Measurements from ENCODE around the gene PPP2R5E. TPM values are rescaled to one million over a fixed set of nuclear protein-coding genes. Genes with fewer than 3 reads are reported as not detected.

Gene PPP2R5E
- total RNA-seq, 1 donor from 2014 or later, result 5.7 TPM

GRCh38 chr14:63404906-63405305 lies 138.3 kb downstream of the PPP2R5E start:
- Histone ChIP-seq H3K4me3 (no peak overlapping the region), H3K4me1 (peaks cover 0 to 6% of the 10 kb centered on the region in 2 donors), H3K27ac (no peak overlapping the region), H3K9me3 (no peaks in the 10 kb centered on the region), H3K36me3 (no peaks in the 10 kb centered on the region), H3K27me3 (no peaks in the 10 kb centered on the region)
- TF ChIP-seq CTCF (IDR thresholded peaks at IDR 0.05), result no peak
- intact Hi-C loops (cut with DNase I), result no loop called here
- DNase-seq (ENCODE audit: low spot score in 2 of 2), result no peak

- Histone ChIP-seq H3K9me3 (no peaks in the 10 kb centered on the region), H3K4me3 (no peak overlapping the region), H3K27me3 (no peaks in the 10 kb centered on the region), H3K36me3 (peaks cover 0 to 5% of the 10 kb centered on the region in 2 donors), H3K27ac (no peak overlapping the region), H3K4me1 (peaks cover 0 to 6% of the 10 kb centered on the region in 2 donors)
- intact Hi-C loops (cut with DNase I), result no loop called here
- no peak for TF ChIP-seq CTCF (IDR thresholded peaks at IDR 0.05)
- DNase-seq (ENCODE audit: low spot score in 2 of 2), result no peak
Observed at GRCh38 chr14:63401646-63402045, 141.5 kb downstream of the PPP2R5E start.

- Histone ChIP-seq H3K4me1 (peaks cover 0 to 6% of the 10 kb centered on the region in 2 donors), H3K36me3 (peaks cover 3 to 14% of the 10 kb centered on the region in 2 donors), H3K27ac (no peak overlapping the region), H3K4me3 (no peak overlapping the region), H3K9me3 (no peaks in the 10 kb centered on the region), H3K27me3 (no peaks in the 10 kb centered on the region)
- no peak for TF ChIP-seq CTCF (IDR thresholded peaks at IDR 0.05)
- intact Hi-C loops (cut with DNase I), result no loop called here
- no peak for DNase-seq (ENCODE audit: low spot score in 2 of 2)
Observed at GRCh38 chr14:63398952-63399351, 144.2 kb downstream of the PPP2R5E start.

- TF ChIP-seq CTCF (IDR thresholded peaks at IDR 0.05), result no peak
- intact Hi-C loops (cut with DNase I), result loop anchor here (5.0 kb wide), 1 partner anchor 42 kb away; no protein-coding TSS in a partner anchor
- no peaks in the 10 kb centered on the region for H3K9me3 ChIP-seq
- DNase-seq (ENCODE audit: low spot score in 2 of 2), result no peak
- no peak overlapping the region for H3K27ac ChIP-seq
- no peaks in the 10 kb centered on the region for H3K27me3 ChIP-seq
- H3K36me3 ChIP-seq, result peaks cover 6 to 33% of the 10 kb centered on the region in 2 donors
- no peak overlapping the region for H3K4me3 ChIP-seq
- H3K4me1 ChIP-seq, result no peaks in the 10 kb centered on the region
Observed at GRCh38 chr14:63394841-63395240, 148.3 kb downstream of the PPP2R5E start.

GRCh38 chr14:63394432-63394831 lies 148.7 kb downstream of the PPP2R5E start:
- intact Hi-C loops (cut with DNase I), result loop anchor here (5.0 kb wide), 1 partner anchor 43 kb away; no protein-coding TSS in a partner anchor
- H3K27ac ChIP-seq, result no peak overlapping the region
- no peaks in the 10 kb centered on the region for H3K27me3 ChIP-seq
- no peak for DNase-seq (ENCODE audit: low spot score in 2 of 2)
- H3K9me3 ChIP-seq, result no peaks in the 10 kb centered on the region
- no peak overlapping the region for H3K4me3 ChIP-seq
- H3K36me3 ChIP-seq, result peaks cover 6 to 33% of the 10 kb centered on the region in 2 donors
- TF ChIP-seq CTCF (IDR thresholded peaks at IDR 0.05), result no peak
- no peaks in the 10 kb centered on the region for H3K4me1 ChIP-seq

DNA sequence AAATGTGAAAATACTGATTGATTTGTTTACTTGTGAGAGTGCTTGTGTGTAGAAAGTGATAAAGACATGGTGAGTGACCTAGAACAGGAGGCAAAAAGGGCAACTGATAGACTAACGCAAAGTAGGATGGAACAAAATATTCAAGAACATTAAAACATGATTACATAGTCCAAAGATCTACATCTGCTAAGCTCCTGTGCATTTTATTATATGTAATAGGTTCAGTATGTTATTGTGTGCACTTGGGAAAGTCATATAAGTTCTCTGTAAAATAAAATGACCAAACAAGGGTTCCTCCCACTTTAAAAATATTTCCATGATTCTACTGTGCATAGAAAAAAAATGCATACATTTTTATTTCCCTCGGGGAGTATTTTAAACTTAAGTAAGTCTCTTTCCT lies 150.2 kb downstream of the PPP2R5E start:
- intact Hi-C loops (cut with DNase I), result loop anchor here (5.0 kb wide), 1 partner anchor 44 kb away; no protein-coding TSS in a partner anchor
- H3K27ac ChIP-seq, result no peak overlapping the region
- no peak overlapping the region for H3K4me3 ChIP-seq
- no peaks in the 10 kb centered on the region for H3K27me3 ChIP-seq
- H3K4me1 ChIP-seq, result no peaks in the 10 kb centered on the region
- TF ChIP-seq CTCF (IDR thresholded peaks at IDR 0.05), result no peak
- H3K36me3 ChIP-seq, result peaks cover 8 to 32% of the 10 kb centered on the region in 2 donors
- no peak for DNase-seq (ENCODE audit: low spot score in 2 of 2)
- no peaks in the 10 kb centered on the region for H3K9me3 ChIP-seq

All from ascending aorta (tissue), 2 donors.